ENCODE measurements around the gene ENOX2.

DNA sequence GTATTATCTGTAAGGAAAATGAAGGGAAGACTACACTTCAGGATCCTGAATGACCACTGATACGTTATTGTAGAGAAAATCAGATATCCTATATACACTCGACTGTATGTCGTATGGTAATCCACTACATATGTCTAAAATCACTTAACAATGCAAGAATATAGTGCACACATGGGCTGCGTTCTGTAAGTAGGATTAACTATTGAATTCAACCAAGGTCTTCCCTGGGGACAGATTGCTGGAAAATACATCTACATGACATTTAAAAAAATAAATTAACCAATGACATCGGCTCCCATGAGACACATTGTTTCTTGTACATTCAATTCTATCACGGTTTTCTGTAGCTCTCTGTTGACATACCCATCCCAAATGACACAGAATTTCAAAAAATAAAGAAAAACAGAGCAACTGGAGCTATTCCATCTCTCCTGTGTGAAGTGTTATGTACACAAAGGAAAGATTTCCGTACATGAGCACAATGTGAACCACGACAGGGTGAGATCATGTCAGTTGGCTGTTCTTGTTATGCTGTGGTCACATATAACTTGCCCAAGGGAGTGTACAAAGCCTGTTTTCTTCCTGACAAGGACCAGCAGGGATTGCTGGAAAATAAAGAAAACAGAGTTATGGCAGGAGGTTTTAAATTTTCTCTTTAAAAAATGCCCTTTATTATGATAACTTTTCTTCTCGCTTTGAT is 6.1 kb downstream of the ENOX2 start:
- no peak for TF ChIP-seq CTCF (IDR thresholded peaks at IDR 0.05; ENCODE audit: borderline replicate concordance, extremely low read depth, low read length, poor library complexity, severe bottlenecking)
- TF ChIP-seq EZH2 (IDR thresholded peaks at IDR 0.05; ENCODE audit: borderline replicate concordance, low read depth, low read length, severe bottlenecking): no peak

All from DND-41 (cell line).